Measurements from ENCODE around the gene NPS. TPM values are rescaled to one million over a fixed set of nuclear protein-coding genes. Genes with fewer than 3 reads are reported as not detected.

The NPS gene, protein sequence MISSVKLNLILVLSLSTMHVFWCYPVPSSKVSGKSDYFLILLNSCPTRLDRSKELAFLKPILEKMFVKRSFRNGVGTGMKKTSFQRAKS
- total RNA-seq, result not detected
- long read RNA-seq, result 0 reads

DNA sequence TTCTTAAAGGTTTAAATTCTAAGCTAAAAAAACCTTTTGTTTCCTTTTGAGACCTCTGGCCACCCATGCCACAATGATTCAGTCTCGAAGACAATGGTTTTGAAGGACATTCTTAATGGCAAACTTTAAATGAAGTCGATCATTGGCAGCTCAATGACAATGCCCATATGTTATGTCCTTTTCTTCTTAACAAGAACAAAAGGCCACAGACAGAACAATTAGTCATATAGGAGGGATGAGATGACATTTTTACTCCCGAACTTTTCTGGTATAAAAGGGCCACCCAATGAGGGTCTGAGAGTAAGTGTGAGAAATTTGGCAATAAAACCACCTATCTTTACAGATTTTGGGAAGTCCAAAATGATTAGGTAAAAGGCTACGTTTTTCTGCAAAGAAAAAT is at the start of gene NPS:
Gene NPS, plus strand, starts transcription at position 301 of the 400 bp plus-strand sequence. Its CDS starts 60 bp downstream, at position 361.
- Histone ChIP-seq H3K4me3 (no peak within 1 kb of the TSS), H3K9me3 (peaks cover 8% of the 10 kb centered on the region), H3K36me3 (no peaks in the 10 kb centered on the region), H3K27ac (no peak within 1 kb of the TSS), H3K27me3 (ENCODE audit: low read depth) (peaks cover 5% of the 10 kb centered on the region), H3K4me1 (no peaks in the 10 kb centered on the region)
- no peak for DNase-seq
- TF ChIP-seq, protein P1, sequence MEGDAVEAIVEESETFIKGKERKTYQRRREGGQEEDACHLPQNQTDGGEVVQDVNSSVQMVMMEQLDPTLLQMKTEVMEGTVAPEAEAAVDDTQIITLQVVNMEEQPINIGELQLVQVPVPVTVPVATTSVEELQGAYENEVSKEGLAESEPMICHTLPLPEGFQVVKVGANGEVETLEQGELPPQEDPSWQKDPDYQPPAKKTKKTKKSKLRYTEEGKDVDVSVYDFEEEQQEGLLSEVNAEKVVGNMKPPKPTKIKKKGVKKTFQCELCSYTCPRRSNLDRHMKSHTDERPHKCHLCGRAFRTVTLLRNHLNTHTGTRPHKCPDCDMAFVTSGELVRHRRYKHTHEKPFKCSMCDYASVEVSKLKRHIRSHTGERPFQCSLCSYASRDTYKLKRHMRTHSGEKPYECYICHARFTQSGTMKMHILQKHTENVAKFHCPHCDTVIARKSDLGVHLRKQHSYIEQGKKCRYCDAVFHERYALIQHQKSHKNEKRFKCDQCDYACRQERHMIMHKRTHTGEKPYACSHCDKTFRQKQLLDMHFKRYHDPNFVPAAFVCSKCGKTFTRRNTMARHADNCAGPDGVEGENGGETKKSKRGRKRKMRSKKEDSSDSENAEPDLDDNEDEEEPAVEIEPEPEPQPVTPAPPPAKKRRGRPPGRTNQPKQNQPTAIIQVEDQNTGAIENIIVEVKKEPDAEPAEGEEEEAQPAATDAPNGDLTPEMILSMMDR (IDR thresholded peaks at IDR 0.05), result no peak
- ATAC-seq, result no peak
- intact Hi-C loops (cut with DNase I), result no loop called here

DNA sequence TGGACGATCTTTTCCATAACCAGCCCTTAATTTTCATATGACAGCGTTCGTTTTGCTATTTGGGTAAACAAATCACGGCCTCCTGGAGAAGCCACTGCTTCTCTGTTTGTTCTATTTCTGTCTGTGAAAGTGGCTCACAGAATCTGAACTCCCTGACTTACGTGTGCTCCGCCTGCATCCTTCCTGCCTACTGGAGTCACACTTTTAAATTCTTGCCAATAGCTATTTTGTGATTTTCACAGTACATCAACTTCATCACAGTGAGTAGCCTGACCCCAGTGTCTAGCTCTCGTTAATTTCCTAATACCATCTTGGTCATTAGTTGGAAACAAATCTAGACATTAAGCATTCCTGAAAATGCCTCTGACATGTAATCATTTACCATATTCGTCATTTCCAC is 49.0 kb upstream of the NPS start:
- no peaks in the 10 kb centered on the region for H3K9me3 ChIP-seq
- no peaks in the 10 kb centered on the region for H3K27me3 ChIP-seq (ENCODE audit: low read depth)
- no peak for ATAC-seq
- DNase-seq, result no peak
- H3K27ac ChIP-seq, result no peak overlapping the region
- no peak overlapping the region for H3K4me3 ChIP-seq
- TF ChIP-seq, protein P1 (IDR thresholded peaks at IDR 0.05), result no peak
- H3K4me1 ChIP-seq, result no peaks in the 10 kb centered on the region
- no peaks in the 10 kb centered on the region for H3K36me3 ChIP-seq
- intact Hi-C loops (cut with DNase I), result no loop called here

DNA sequence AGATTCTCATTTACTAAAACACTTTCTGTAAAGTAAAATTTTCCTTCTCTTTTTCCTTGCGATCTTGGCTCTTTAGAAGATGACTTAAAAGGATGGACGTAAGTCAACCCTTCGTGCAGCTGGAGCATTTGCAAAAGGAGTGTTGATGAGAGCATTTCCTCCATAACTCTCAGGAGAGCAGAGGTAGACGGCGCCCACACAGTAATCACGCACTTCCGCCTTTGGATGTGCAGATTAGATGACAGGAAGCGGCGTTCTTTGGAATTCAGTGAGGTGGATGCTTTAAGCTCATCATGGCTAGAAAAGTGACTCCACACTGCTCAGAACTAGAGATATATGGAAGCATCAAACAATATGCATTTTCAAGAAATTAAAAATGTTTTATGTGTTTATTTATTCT is 43.0 kb upstream of the NPS start:
- H3K4me1 ChIP-seq, result no peaks in the 10 kb centered on the region
- intact Hi-C loops (cut with DNase I), result no loop called here
- no peak for ATAC-seq

DNA sequence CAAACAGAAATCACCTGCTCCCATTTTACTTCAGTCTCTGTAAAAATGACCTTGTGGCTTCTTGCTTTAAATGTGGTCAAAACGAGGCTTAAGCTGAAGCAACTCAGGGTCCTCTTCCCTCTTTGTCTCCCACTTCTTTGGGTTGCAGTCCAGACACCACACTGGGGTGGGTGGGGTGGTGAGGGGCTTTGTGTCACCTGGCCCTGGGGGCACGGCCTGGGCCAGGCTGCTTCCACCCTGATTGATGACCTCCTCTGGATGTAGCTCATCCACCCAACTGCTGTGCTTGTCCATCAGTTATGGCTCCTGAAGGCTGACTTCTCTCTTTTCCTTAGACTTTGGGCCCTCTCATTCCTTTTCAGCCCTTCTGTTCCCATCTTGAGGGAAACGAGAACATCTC is 26.8 kb upstream of the NPS start:
- no peaks in the 10 kb centered on the region for H3K27me3 ChIP-seq (ENCODE audit: low read depth)
- H3K4me3 ChIP-seq, result no peak overlapping the region
- intact Hi-C loops (cut with DNase I), result no loop called here
- ATAC-seq, result no peak
- TF ChIP-seq, protein P1 (IDR thresholded peaks at IDR 0.05), result no peak
- no peak for DNase-seq
- no peak overlapping the region for H3K27ac ChIP-seq
- no peaks in the 10 kb centered on the region for H3K36me3 ChIP-seq
- no peaks in the 10 kb centered on the region for H3K9me3 ChIP-seq
- H3K4me1 ChIP-seq, result no peaks in the 10 kb centered on the region

More for the DNA sequence above, 43.0 kb upstream of the NPS start:
- H3K4me3 ChIP-seq, result no peak overlapping the region
- H3K36me3 ChIP-seq, result no peaks in the 10 kb centered on the region
- TF ChIP-seq, protein P1 (IDR thresholded peaks at IDR 0.05), result no peak
- H3K27me3 ChIP-seq (ENCODE audit: low read depth), result no peaks in the 10 kb centered on the region
- no peak for DNase-seq
- no peak overlapping the region for H3K27ac ChIP-seq
- no peaks in the 10 kb centered on the region for H3K9me3 ChIP-seq

DNA sequence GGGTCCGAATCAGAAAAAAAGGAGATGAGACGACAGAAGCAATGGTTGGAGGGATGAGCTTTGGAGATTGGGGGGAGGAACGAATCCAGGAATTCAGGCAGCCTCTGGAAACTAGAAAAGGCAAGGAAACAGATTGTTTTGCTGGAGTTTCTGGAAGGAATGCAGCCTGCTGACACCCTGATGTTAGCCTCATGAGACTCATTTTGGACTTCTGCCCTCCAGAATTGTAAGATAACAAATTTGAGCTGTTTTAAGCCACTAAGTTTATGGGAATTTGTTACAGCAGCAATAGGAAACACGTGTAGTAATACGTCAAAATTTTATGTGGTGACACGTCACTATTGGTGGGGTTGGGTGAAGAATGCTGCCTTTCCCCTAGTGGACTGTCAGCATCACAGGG is 25.6 kb upstream of the NPS start:
- intact Hi-C loops (cut with DNase I), result no loop called here
- TF ChIP-seq, protein P1 (IDR thresholded peaks at IDR 0.05), result no peak
- no peaks in the 10 kb centered on the region for H3K4me1 ChIP-seq
- no peak overlapping the region for H3K27ac ChIP-seq
- no peaks in the 10 kb centered on the region for H3K27me3 ChIP-seq (ENCODE audit: low read depth)
- no peaks in the 10 kb centered on the region for H3K36me3 ChIP-seq
- no peak overlapping the region for H3K4me3 ChIP-seq
- no peaks in the 10 kb centered on the region for H3K9me3 ChIP-seq
- no peak for ATAC-seq
- no peak for DNase-seq

DNA sequence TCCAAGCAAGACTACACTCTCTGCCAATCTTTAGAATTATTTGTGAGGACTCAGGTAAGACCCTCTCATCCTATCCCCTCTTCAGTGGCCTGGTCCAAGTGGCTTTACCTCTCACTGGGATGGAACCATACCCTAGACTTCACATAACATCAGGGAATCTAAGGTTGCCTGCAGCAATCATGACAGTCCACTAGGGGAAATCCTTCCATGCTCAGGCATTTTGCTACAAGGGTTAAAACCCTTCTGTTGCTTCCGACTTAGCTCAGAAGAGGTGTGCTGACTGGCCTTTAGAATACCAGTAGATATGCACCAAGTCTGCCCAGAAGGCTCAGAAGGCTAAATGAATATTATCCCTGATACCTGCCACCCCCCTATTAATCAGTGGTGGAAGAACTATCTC is 24.9 kb upstream of the NPS start:
- H3K27me3 ChIP-seq (ENCODE audit: low read depth), result no peaks in the 10 kb centered on the region
- no peaks in the 10 kb centered on the region for H3K9me3 ChIP-seq
- no peak overlapping the region for H3K27ac ChIP-seq
- no peak for ATAC-seq
- intact Hi-C loops (cut with DNase I), result no loop called here
- H3K4me3 ChIP-seq, result no peak overlapping the region
- DNase-seq, result no peak
- H3K4me1 ChIP-seq, result no peaks in the 10 kb centered on the region
- TF ChIP-seq, protein P1 (IDR thresholded peaks at IDR 0.05), result no peak
- no peaks in the 10 kb centered on the region for H3K36me3 ChIP-seq

Data from lower lobe of right lung (tissue), 2 donors.